GM13977 (cell line): ENCODE measurements around the gene GYS1.
"Not testable (repeated sequence)": the region's sequence is repeated elsewhere in the genome, so short reads cannot be mapped to it uniquely, and the experiment has no call there.

Source experiments
- DNase-seq: peaks from one replicate; pipeline ENCODE4 v3.0.0; 2012; ENCODE audit warnings: low spot score
- in situ Hi-C: fragments of 300-500 bp; cut with MboI; formaldehyde crosslinking; loops from one replicate; pipeline ENCODE4 v1.12.0; 2022; ENCODE audit warnings: low sequenced_read_pairs, low pct_unique_long_range_greater_than_20kb, mixed read lengths, inconsistent platforms; ENCODE audit not compliant: unreplicated experiment
- TF ChIP-seq, protein P1 (sequence below): IDR thresholded peaks from 2 replicates; pipeline ENCODE4 v1.5.1; 2012; ENCODE audit warnings: mild to moderate bottlenecking, control low read depth; ENCODE audit not compliant: insufficient read depth; ENCODE audit errors: extremely low read depth, missing control alignments

GYS1 gene

GRCh38 chr19:49025088-49025487, 32.0 kb upstream of the GYS1 start:
- in situ Hi-C loops, DNase-seq: not testable (repeated sequence)

DNA sequence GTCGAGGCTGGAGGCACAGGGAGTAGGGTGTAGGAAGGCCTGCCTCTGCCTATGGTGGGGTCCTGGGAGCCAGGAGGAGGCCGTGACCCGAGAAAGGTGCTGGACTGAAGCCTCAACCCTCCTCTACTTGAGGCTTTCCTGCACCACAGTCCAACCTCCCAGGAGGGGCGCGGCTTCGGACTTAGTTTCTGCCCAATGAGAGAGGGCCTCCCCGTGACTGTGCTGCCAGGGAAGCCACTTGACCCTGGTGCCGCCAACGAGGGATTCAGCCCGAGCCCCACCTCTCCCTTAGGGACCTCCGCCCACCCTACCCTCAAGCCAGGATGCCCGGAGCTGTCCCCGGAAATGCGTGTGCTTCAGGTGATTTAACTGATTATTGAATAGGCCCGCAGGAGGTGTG, 31.1 kb upstream of the GYS1 start, which contains the start of gene CGB3:
TSS of gene CGB3 (minus strand) at position 101 of the 400 bp plus-strand sequence. CDS start 362 bp downstream, outside the sequence.
- DNase-seq, in situ Hi-C loops: not testable (repeated sequence)

DNA sequence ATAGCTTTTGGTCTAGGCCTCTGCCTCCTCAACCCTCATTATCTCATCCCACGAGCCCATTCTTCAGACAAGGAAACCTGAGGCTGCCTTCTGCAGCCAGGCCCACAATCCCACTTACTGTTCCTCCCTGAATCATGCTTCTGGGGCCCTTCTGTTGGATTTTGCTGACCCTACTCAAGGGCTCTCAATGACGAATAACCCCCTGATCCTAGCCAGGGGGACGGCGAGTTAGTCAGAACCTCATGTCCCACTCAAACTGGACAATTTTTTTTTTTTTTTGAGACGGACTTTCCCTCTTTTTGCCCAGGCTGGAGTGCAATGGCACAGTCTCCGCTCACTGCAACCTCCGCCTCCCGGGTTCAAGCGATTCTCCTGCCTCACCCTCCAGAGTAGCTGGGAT, 29.0 kb upstream of the GYS1 start:
- TF ChIP-seq, protein P1, sequence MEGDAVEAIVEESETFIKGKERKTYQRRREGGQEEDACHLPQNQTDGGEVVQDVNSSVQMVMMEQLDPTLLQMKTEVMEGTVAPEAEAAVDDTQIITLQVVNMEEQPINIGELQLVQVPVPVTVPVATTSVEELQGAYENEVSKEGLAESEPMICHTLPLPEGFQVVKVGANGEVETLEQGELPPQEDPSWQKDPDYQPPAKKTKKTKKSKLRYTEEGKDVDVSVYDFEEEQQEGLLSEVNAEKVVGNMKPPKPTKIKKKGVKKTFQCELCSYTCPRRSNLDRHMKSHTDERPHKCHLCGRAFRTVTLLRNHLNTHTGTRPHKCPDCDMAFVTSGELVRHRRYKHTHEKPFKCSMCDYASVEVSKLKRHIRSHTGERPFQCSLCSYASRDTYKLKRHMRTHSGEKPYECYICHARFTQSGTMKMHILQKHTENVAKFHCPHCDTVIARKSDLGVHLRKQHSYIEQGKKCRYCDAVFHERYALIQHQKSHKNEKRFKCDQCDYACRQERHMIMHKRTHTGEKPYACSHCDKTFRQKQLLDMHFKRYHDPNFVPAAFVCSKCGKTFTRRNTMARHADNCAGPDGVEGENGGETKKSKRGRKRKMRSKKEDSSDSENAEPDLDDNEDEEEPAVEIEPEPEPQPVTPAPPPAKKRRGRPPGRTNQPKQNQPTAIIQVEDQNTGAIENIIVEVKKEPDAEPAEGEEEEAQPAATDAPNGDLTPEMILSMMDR: no peak
- DNase-seq: no peak
- in situ Hi-C loops: no loop called here

DNA sequence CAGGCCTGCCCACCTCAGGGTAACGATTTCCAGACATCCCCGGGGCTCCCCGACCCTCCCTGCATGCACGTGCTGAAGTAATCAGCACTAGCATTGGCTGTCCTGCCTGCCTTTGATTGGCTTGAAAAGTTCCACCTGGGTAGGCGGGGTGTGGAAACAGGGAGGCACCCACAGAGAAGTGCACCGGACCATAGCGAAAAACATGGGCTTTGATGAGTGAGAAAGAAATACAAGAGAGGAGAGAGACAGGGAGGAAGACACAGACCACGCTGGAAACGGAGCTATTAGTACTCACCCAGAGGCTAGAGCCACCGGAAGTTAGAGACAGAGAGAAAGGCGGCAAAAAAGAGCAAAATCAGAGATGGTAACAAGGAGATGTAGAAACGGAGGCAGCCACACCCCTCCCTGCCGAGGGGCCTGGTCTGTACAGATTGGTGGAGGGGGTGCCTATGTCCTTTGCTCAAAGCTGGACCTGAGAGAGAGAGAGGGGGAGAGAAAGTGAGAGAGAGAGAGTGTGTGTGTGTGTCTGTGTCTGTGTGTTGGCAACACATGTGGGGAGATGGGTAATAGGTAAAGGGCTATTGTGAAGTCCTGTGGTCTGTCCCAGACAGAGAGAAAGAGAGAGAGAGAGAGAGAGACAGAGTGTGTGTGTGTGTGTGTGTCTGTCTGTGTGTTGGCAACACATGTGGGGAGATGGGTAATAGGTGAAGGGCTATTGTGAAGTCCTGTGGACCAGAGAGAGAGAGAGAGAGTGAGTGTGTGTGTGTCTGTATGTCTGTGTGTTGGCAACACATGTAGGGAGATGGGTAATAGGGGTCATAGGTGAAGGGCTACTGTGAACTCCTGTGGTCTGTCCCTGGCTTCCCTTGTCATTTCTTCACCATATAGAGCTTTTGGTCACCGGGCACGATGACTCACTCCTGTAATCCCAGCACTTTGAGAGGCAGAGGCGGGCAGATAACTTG, 28.1 kb upstream of the GYS1 start:
- TF ChIP-seq, protein P1: no peak
- in situ Hi-C loops: no loop called here
- DNase-seq: peak; percentile 54

DNA sequence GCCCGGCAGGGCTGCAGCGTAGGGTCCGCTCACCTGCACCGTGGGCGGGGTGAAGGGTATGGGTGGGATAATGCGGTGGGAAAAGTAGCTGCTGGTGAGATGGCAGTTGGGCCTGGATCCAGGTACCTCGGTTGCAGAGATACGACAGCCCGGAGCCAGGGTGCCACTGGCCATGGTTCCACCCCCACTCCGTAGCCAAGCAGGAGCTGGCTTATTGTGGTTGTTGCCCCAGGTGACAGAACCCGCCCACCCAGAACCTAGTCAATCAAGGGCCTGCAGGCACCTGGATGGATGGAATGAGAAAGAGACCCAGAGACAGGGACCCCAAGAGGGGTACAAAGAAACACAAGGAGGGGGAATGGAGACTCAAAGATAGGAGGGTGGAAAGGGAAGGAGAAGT, 27.2 kb upstream of the GYS1 start:
- in situ Hi-C loops: no loop called here
- TF ChIP-seq, protein P1: no peak
- DNase-seq: no peak

DNA sequence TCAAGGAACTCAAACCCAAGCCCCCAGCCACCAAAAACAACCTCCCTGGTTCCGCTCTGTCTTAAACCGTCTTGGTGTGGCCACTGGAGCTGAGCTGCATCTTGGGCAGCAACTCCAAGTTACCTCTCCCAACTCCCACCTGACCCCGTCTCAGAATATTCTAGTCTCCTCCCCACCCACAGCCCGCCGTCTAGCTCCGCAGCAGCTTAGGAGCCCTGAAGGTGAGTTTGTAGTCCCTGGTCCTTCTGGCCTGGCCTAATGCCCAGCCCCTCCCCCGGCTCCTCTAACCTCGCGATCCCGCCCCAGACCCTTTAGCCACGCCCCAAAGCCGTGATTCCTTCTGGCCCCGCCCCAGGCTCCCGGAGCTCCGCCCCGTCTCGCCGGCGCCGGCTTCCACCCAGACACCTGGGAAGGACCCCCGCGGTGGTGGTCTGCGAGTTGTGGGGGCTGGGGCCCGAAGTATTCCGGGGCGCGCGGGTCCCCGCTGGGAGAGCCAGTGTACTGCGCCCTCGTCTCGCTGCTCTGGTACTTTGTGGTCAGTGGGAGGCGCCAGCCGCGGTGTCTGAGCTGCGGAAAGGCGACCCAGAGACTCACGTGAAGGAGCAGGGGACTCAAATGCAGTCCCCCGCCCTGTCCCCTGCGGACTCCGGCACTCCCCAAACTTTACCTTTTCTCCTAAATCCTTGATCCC, 26.3 kb upstream of the GYS1 start:
- peak; percentile 85 for DNase-seq
- TF ChIP-seq, protein P1: peak; percentile 21
- in situ Hi-C loops: no loop called here

- DNase-seq: peak; percentile 53
- in situ Hi-C loops: not testable (repeated sequence)
Measured at GRCh38 chr19:49018388-49019241, 25.5 kb upstream of the GYS1 start.
